Measurements from ENCODE around the gene OR2V1. TPM values are rescaled to one million over a fixed set of nuclear protein-coding genes. Genes with fewer than 3 reads are reported as not detected.
"Not testable (repeated sequence)": the region's sequence is repeated elsewhere in the genome, so short reads cannot be mapped to it uniquely, and the experiment has no call there.

Gene OR2V1
- total RNA-seq, 1 experiment from 2014 or later: not detected

DNA sequence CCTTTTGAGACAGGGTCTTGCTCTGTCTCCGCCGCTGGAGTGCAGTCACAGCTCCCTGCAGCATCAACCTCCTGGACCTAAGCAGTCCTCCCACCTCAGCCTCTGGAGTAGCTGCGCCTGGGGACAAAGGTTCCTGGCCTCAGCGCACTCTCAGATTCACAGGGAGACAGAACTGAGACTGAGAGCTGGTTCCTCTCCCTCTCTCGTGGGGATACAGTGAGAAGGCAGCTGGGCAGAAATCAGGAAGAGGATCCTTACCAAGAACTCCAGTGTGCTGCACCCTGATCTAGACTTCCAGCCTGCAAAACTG is 26.8 kb downstream of the OR2V1 start:
- not testable (repeated sequence) for DNase-seq (ENCODE audit: low read depth)

DNA sequence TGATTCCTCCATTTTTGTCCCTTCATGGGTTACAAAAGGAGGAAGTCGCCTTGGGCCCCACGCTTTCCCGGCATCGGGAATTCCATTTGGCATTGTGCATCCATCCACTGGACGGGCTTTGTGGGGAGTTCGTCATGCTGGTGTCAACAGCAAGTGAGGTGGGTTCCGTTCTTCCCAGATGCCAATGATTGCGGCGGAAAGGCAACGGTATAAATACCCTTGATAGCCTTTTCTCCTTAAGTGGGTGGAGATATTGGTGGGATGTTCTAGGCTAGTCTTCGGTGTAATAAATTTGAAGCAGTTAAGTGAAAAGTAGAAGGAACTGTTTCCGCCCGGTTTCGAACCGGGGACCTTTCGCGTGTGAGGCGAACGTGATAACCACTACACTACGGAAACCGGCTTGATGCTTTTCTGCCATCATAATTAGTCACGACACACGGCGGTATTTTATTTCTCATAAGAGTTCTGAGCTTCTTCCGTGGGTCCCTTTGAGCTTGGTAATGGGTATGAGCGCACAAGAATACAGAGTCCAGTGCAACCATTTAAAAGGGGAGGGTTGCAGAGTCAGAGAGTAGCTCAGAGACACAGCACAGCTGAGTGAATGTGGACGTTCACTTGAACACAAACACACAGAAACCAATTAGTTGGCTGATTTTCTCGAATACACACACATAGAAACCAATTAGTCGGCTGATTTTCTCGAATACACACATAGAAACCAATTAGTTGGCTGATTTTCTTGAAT is 28.9 kb downstream of the OR2V1 start:
- not testable (repeated sequence) for DNase-seq (ENCODE audit: low read depth)

DNA sequence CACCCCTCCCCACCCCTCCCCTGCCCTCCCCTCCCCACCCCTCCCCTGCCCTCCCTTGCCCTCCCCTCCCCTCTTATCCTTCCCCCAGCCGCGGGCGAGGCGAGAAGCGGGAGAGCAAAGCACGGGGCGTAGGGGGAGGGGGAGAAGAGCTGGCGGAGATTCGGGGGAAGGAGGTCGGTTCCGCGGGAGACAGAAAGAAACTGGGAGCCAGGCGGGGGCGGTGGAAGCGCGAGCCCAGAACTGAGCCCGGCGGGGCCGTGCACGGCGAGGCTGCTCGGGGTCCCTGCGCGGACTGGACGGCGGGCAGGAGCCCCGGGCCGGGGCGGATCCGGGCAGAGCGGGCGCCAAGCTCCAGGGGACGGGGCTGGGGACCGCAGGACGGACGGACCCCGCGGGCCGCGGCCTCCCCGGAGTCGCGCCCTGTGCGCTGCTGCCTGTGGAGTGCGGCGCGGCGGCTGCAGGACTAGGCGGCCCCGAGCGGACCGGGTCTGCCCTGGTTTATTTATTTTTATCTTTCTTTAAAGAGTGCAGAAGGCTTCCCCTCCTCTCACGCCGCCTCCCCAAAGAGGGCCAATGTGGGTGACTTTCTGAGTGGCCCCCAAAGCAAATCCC is 29.8 kb downstream of the OR2V1 start:
- not testable (repeated sequence) for DNase-seq (ENCODE audit: low read depth)

DNA sequence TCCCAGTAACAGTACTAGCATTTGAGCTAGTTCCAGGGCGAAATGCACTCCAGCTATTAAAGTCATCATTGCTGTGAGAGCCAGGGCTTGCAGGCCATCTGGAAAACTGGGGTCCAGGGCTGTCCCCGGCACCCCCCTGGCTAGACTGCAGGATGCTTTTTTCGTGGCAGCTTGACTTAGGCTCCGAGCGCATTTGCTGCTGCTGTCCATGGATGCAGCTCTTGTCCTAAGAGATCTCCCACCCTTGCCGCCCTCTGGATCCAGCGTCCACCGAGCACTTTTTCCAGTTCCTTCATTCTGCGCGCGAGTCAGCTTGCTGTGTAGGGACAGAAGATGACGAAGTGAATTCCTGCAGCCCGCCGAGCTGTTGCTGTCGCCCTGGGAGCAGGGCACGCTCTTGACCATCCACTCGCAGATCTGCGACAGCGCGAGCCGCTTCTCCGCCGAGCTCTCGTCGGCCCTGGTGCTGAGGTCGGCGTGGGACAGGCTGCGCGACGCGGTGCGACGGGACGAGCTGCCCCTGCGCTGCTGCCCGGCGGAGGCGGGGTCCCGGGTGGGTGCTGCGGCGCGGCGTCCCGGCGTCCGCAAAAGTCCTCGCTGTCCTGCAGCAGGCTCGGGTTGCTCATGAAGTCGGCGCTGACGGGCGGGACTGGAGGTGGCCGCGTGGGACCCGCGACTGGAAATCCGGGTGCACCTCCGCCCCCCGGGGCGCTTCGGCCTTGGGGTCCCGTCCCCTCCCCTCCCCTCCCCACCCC is 30.7 kb downstream of the OR2V1 start:
- DNase-seq (ENCODE audit: low read depth): no peak

DNA sequence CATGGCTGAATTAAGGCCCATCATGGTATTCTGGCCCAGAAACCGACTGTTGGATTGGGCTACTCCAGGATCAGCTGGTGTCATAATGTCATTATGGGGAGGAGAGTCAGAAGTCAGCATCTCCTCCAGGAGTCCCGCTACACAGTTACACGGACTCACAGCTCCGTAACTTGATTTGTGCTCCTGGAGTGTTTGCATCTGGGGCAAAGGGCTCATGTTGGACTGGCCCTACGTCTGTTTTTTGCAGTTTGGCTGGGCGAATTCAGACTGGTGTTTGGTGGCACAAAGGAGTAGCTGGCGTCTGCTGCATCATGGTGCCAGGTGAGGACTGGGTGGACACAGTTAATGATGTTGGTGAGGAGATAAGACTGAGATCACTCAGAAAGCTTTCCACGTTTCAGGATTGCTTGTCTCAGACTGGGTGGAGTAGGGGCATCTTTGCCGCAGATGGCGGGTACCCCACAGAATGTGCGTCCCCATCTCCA is 31.3 kb downstream of the OR2V1 start:
- no peak for DNase-seq (ENCODE audit: low read depth)

DNA sequence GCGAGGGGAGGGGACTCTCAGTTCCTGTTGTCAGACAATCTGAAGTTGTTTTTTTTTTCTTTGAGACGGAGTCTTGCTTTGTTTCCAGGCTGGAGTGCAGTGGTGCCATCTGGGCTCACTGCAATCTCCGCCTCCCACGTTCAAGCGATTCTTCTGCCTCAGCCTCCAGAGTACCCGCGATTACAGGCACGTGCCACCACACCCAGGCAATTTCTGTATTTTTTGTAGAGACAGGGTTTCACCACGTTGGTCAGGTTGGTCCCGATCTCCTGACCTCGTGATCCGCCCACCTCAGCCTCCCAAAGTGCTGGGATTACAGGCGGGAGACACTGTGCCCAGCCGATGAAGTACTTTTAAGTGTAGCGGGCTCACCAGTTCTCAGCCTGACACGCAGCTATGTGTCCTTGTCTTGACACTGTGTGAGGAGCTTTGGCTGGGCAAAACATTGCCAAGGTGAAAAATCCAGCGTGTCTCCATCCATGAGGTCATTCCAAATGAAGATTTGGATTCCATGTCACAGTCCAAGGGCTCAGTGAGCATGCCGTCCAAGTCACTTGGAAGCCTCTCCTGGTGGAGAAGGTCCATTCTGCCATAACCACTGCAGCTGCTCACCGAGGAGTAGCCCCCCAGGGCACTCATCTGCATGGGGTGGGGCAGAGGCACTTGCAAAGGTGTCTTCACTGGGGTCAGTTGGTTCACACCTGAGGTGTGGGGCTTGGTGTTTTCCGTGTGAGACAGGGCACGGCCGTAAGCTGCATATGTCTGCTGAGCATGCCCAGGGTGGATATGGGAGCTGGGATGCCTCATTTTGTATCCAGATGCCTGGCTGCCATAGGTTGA is 32.0 kb downstream of the OR2V1 start:
- DNase-seq (ENCODE audit: low read depth): no peak

DNA sequence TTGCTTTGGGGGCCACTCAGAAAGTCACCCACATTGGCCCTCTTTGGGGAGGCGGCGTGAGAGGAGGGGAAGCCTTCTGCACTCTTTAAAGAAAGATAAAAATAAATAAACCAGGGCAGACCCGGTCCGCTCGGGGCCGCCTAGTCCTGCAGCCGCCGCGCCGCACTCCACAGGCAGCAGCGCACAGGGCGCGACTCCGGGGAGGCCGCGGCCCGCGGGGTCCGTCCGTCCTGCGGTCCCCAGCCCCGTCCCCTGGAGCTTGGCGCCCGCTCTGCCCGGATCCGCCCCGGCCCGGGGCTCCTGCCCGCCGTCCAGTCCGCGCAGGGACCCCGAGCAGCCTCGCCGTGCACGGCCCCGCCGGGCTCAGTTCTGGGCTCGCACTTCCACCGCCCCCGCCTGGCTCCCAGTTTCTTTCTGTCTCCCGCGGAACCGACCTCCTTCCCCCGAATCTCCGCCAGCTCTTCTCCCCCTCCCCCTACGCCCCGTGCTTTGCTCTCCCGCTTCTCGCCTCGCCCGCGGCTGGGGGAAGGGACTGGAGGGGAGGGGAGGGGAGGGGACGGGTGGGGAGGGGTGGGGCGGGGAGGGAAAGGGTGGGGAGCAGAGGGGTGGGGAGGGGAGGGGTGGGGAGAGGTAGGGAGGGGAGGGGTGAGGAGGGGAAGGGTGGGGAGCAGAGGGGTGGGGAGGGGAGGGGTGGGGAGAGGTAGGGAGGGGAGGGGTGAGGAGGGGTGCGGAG is 33.0 kb downstream of the OR2V1 start:
- not testable (repeated sequence) for DNase-seq (ENCODE audit: low read depth)

DNA sequence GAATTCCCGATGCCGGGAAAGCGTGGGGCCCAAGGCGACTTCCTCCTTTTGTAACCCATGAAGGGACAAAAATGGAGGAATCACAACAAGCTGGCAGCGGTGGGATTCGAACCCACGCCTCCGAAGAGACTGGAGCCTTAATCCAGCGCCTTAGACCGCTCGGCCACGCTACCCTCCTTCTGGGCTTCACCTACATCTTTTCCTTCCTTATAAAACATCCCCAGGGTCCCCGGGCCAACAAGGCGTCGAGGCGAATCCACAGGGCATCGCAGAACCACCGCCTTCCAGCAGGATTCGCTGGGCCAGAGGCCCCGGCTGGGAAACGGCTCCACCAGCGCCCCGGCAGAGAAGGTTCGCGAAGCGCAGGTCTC is 33.6 kb downstream of the OR2V1 start:
- not testable (repeated sequence) for DNase-seq (ENCODE audit: low read depth)

DNA sequence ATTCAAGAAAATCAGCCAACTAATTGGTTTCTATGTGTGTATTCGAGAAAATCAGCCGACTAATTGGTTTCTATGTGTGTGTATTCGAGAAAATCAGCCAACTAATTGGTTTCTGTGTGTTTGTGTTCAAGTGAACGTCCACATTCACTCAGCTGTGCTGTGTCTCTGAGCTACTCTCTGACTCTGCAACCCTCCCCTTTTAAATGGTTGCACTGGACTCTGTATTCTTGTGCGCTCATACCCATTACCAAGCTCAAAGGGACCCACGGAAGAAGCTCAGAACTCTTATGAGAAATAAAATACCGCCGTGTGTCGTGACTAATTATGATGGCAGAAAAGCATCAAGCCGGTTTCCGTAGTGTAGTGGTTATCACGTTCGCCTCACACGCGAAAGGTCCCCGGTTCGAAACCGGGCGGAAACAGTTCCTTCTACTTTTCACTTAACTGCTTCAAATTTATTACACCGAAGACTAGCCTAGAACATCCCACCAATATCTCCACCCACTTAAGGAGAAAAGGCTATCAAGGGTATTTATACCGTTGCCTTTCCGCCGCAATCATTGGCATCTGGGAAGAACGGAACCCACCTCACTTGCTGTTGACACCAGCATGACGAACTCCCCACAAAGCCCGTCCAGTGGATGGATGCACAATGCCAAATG is 34.1 kb downstream of the OR2V1 start:
- not testable (repeated sequence) for DNase-seq (ENCODE audit: low read depth)

DNA sequence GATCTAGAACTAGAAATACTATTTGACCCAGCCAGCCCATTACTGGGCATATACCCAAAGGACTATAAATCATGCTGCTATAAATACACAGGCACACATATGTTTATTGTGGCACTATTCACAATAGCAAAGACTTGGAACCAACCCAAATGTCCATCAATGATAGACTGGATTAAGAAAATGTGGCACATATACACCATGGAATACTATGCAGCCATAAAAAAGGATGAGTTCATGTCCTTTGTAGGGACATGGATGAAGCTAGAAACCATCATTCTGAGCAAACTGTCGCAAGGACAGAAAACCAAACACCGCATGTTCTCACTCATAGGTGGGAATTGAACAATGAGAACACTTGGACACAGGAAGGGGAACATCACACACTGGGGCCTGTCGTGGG is 35.8 kb downstream of the OR2V1 start:
- DNase-seq (ENCODE audit: low read depth): not testable (repeated sequence)

DNA sequence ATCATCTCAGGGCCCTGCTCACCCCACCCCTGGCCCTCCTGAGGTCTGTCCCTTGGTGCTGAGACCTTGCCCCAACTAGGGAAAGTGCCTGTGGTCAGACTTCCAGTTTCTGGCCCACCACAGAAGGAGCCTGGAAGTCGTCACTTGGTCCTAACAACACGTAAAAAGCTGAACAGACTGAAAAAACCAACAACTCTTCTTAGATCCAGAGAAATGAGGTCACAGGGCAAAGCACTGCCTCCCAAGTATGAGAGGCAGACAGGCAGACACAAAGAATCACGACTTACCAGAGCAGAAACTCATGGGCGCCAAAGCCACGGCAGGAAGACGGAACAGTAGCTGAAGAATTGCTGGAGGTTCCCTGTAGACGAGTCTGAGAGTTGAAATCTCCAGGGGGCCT is 38.5 kb downstream of the OR2V1 start:
- no peak for DNase-seq (ENCODE audit: low read depth)

DNA sequence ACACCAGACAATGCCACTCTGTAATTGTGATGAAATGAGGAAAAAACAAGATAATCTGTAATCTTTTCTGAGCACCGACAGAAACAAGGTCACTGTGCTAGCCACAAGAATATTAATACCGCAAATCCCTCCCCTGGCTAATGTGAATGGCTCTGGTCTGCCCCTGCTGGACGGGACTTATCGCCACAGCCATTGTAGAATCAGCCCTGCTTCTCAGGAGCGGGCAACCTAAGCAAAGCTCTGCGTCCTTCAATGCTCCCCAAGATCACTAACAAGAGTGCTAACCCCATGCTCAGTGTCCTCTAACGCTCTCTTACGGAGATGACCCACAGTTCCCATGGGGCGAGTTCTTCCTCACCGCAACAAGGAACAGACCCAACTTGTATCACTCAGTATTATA is 42.7 kb downstream of the OR2V1 start:
- DNase-seq (ENCODE audit: low read depth): peak; percentile 7

DNA sequence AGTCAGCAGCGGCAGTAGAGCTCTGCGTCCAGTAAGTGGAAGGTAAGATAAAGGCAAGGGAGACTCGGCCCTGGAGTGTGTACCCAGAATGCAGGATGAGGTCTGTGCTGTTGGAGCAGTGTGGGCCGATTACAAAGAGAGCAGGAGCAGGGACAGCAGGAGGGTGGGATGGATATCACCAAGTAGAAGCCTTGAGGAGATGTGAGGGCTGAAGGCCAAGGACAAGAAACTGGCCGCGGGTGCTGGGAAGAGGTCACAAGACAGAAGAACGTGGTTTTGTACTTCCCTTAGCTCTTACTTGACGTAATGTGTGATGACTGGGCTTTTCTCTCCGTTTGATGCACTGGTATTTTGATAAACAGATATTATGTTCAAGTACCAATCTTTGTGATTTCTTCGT is 43.7 kb downstream of the OR2V1 start:
- no peak for DNase-seq (ENCODE audit: low read depth)

DNA sequence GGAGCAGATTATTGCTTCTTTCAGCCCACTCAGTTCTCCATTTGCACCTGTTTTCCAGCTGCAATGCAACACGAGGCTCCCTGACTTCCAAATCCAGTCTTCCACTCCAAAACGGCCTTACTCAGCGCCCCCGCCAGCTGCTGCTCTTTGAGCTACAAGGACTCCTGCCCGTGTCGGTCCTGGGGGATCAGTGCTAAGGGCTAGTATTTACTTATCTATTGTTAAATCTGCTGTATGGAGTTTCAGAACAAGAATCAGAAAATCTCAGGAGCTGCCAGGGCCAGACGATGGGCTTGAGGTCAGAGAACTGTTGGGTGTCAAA is 44.1 kb downstream of the OR2V1 start:
- DNase-seq (ENCODE audit: low read depth): no peak

DNA sequence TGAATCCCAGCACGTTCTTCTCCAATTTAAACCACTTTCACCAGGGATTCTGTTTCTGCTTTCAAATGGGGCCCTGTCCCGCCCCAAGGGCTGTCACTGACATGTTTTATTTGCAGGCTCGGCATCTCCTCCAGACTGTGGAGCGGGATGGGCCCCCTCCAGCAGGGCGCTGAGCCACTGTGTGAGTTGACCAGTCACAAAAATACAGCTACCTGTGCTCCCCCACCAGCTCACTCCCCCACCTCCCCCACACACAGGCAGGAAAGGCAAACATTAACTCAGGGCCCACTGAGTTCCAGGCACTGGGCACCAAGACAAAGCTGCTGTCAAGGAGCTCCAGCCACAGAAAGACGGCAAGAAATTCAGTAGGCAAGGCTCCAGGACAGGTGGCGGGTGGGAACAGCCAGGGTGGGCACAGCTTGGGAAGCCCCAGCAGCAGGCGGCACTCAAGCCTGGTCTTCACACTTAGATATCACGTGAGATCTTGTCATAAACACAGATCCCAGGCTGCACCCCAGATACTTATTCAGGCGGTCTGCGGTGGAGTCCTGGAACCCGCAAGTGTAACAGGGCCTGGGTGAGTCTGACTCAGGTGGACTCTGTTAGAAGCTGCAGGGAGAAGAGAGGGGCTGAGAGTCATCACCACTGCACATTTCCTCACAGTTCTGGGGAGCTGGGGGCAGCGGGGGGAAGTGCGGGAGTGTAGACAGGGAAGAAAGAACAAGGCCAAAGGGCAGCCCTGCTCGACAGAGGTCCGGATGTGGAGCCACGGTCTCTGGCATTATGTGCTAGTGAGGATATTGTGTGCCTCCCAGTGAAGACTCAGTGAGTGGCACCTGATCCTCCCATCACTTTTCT is 44.7 kb downstream of the OR2V1 start:
- no peak for DNase-seq (ENCODE audit: low read depth)

DNA sequence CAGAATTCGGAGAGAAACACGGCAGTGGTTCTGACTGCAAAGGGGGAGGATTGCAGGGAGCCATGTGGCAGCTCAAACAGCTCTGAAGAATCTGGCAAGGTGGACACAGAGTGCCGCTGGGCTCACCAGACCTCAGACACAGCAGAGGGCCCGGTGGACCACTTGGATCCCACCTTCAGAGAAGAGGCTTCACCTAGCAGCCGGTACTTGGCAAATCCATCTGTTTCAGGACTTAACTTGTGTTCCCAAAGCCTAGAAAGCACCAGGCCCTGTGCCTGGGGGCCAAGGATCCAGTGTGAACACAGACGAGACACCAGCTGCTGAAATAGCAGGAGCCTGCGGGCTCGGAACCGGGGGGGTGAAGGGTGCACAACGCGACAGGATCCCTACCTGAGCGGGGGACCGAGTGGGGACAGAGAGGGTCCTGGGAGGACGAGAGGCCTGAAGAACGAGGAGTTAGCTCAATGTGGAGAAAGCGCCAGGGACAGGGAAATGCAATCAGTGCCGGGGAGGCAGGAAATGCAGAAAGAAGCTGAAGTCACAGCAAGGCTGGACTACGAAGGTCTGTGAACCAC is 46.3 kb downstream of the OR2V1 start:
- DNase-seq (ENCODE audit: low read depth): no peak

DNA sequence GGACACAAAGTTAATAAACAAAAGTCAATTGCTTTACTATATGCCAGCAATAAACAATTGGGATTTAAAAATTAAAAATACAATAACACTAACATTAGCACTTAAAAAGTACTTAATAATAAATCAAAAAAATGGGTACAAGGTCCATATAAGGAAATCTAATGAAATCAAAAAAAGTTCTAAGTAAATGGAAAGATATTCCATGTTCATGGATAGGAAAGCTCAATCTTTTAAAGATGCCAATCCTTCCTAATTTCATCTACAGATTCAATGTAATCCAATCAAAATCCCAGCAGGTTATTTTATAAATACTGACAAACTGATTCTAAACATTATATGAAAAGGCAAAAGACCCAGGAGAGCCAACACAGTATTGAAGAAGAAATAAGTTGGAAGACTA is 49.0 kb downstream of the OR2V1 start:
- no peak for DNase-seq (ENCODE audit: low read depth)

DNA sequence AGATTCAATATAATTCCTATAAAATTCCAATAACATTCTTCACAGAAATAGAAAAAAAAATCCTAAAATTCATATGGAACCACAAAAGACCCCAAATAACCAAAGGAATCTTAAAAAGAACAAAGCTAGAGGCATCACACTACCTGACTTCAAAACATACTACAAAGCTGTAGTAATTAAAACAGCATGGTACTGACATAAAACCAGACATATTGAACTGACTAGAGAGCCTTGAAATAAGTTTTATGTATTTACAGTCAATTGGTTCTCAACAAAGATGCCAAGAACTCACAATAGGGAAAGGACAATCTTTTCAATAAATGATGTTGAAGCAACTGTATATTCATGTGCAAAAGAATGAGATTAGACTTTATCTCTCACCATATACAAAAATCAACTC is 54.0 kb downstream of the OR2V1 start:
- no peak for DNase-seq (ENCODE audit: low read depth)
